HCT116 (cell line): ENCODE results near the gene LSM11. TPM values are rescaled to one million over a fixed set of nuclear protein-coding genes. Genes with fewer than 3 reads are reported as not detected.
A peak's percentile ranks its signal among the peaks of the same experiment; 100 is the strongest.
"Not testable (repeated sequence)": the region's sequence is repeated elsewhere in the genome, so short reads cannot be mapped to it uniquely, and the experiment has no call there.

ENCODE experiments used
- ATAC-seq: fragments of 200-7000 bp; cut with Tn5 transposase; 2 replicates; pipeline ENCODE4 v1.9.1; 2020; ENCODE audit warnings: mild to moderate bottlenecking, moderate library complexity
- Bru-seq: library from RNA; stranded (reverse); fragments of 400-500 nt; gene quantifications from one replicate; lab custom pipeline; 2021; lab: Mats Ljungman, UMichigan
- BruChase-seq, 2 experiments: library from RNA; stranded (reverse); fragments of 400-500 nt; gene quantifications; one replicate each; lab custom pipeline; 2021; lab: Mats Ljungman, UMichigan
- BruUV-seq: library from RNA; stranded (reverse); fragments of 400-500 nt; replicated peaks from 2 replicates; lab custom pipeline; 2021; lab: Mats Ljungman, UMichigan
- CTCF ChIA-PET: fragments of 300-600 bp; sonication (Branson Sonifier 250); formaldehyde crosslinking; loops from one replicate; lab custom pipeline; 2021; ENCODE audit warnings: antibody characterized with exemption; lab: Charles Lee
- POLR2A ChIA-PET: fragments of 300-600, 350-600 bp; sonication (Branson Sonifier 250); formaldehyde crosslinking; loops from one replicate; lab custom pipeline; 2021; ENCODE audit warnings: antibody characterized with exemption; lab: Charles Lee
- RAD21 ChIA-PET, 2 experiments: fragments of 300-600 bp; sonication (Branson Sonifier 250); formaldehyde crosslinking; loops; one replicate each; lab custom pipeline; 2023; ENCODE audit warnings: low total read pairs in 2 of 2; ENCODE audit not compliant: uncharacterized antibody in 2 of 2, unreplicated experiment in 2 of 2, low non-redundant PET in 1 of 2; lab: Charles Lee
- DNase-seq: peaks from one replicate; pipeline ENCODE4 v3.0.0-alpha.2; 2010; ENCODE audit warnings: low read depth, low spot score
- H2AFZ ChIP-seq: fragments of 200-600 bp; shearing (Covaris generic), sonication (generic); 2 replicates; pipeline ENCODE4 v1.6.1; 2017; ENCODE audit warnings: low read depth, mixed run types, mixed read lengths, antibody characterized with exemption, low read length; ENCODE audit not compliant: poor library complexity, severe bottlenecking
- H3K27ac ChIP-seq: 2 replicates; pipeline ENCODE4 v1.5.1; 2012; ENCODE audit warnings: low read depth, low read length
- H3K27me3 ChIP-seq: fragments of 200-600 bp; sonication (generic); 2 replicates; pipeline ENCODE4 v1.6.1; 2016; ENCODE audit warnings: mixed run types, low read length, mixed read lengths; ENCODE audit not compliant: insufficient read depth
- H3K36me3 ChIP-seq, 2 experiments: fragments of 200-500 bp in 1 of 2; fragments of 200-600 bp in 1 of 2; sonication (Bioruptor generic) in 1 of 2; sonication (generic) in 1 of 2; 2 replicates each; pipeline versions ENCODE4 v1.5.1 to v1.6.1; 2014 to 2016; ENCODE audit warnings: low read length in 2 of 2, inconsistent platforms in 1 of 2, mixed read lengths in 1 of 2, mixed run types in 1 of 2; ENCODE audit not compliant: insufficient read depth in 2 of 2, control insufficient read depth in 1 of 2
- H3K4me1 ChIP-seq, 2 experiments: fragments of 200-600 bp in 1 of 2; sonication (generic) in 1 of 2; 2 replicates each; pipeline versions ENCODE4 v1.5.1 to v1.6.1; 2012 to 2017; ENCODE audit warnings: low read length in 2 of 2, inconsistent platforms in 1 of 2, mild to moderate bottlenecking in 1 of 2, mixed read lengths in 1 of 2, mixed run types in 1 of 2, moderate library complexity in 1 of 2; ENCODE audit not compliant: insufficient read depth in 2 of 2, control insufficient read depth in 1 of 2
- H3K4me2 ChIP-seq: fragments of 200-600 bp; sonication (generic); 2 replicates; pipeline ENCODE4 v1.6.1; 2017; ENCODE audit warnings: mixed run types, low read length, mixed read lengths
- H3K4me3 ChIP-seq, 2 experiments: fragments of 200-600 bp in 1 of 2; sonication (generic) in 1 of 2; replicated peaks in 1 of 2; 2 replicates each; pipeline ENCODE4 v1.5.1; 2011 to 2016; ENCODE audit warnings: low read length in 2 of 2, control low read depth in 1 of 2, low read depth in 1 of 2, mild to moderate bottlenecking in 1 of 2, mixed read lengths in 1 of 2, mixed run types in 1 of 2
- H3K79me2 ChIP-seq: fragments of 200-600 bp; sonication (generic); 2 replicates; pipeline ENCODE4 v1.6.1; 2017; ENCODE audit warnings: mild to moderate bottlenecking, mixed run types, low read length, moderate library complexity, mixed read lengths; ENCODE audit not compliant: insufficient read depth
- H3K9ac ChIP-seq: fragments of 200-600 bp; sonication (generic); 2 replicates; pipeline ENCODE4 v1.6.1; 2016; ENCODE audit warnings: low read length, mixed read lengths
- H3K9me2 ChIP-seq: fragments of 200-600 bp; sonication (generic), shearing (Covaris generic); 2 replicates; pipeline ENCODE4 v1.6.1; 2017; ENCODE audit warnings: mixed run types, mild to moderate bottlenecking, moderate library complexity; ENCODE audit not compliant: insufficient read depth
- H3K9me3 ChIP-seq, 2 experiments: fragments of 200-500 bp in 1 of 2; fragments of 200-600 bp in 1 of 2; sonication (Bioruptor generic) in 1 of 2; sonication (generic) in 1 of 2; 2 replicates each; pipeline ENCODE4 v1.6.1; 2014 to 2017; ENCODE audit warnings: low read length in 2 of 2, mixed read lengths in 2 of 2, inconsistent platforms in 1 of 2, low read depth in 1 of 2, mild to moderate bottlenecking in 1 of 2, mixed run types in 1 of 2, moderate library complexity in 1 of 2; ENCODE audit not compliant: control insufficient read depth in 1 of 2, insufficient read depth in 1 of 2
- H4K20me1 ChIP-seq: fragments of 200-600 bp; sonication (generic), shearing (Covaris generic); 2 replicates; pipeline ENCODE4 v1.6.1; 2017; ENCODE audit warnings: mixed run types, mild to moderate bottlenecking, moderate library complexity; ENCODE audit not compliant: insufficient read depth
- CBX3 ChIP-seq: IDR thresholded peaks from 2 replicates; pipeline ENCODE4 v1.6.1; 2012; ENCODE audit warnings: low read depth
- CEBPB ChIP-seq: IDR thresholded peaks from 2 replicates; pipeline ENCODE4 v1.6.1; 2012; ENCODE audit warnings: low read depth
- CTCF ChIP-seq, 3 experiments: fragments of 200-600 bp in 1 of 3; sonication (generic) in 1 of 3; IDR thresholded peaks in 2 of 3; conservative IDR thresholded peaks in 1 of 3; 2 replicates each; pipeline ENCODE4 v1.5.1; 2012 to 2017; ENCODE audit warnings: low read depth in 2 of 3, low read length in 2 of 3, antibody characterized with exemption in 1 of 3, borderline replicate concordance in 1 of 3, control low read depth in 1 of 3, mild to moderate bottlenecking in 1 of 3, mixed read lengths in 1 of 3, mixed run types in 1 of 3, moderate library complexity in 1 of 3; ENCODE audit not compliant: insufficient read depth in 1 of 3
- EGR1 ChIP-seq: IDR thresholded peaks from 2 replicates; pipeline ENCODE4 v1.6.1; 2012; ENCODE audit warnings: low read depth
- EZH2phosphoT487 ChIP-seq: fragments of 200-600 bp; IDR thresholded peaks from 2 replicates; pipeline ENCODE4 v1.6.1; 2018; ENCODE audit warnings: antibody characterized with exemption, borderline replicate concordance
- FOSL1 ChIP-seq: IDR thresholded peaks from 2 replicates; pipeline ENCODE4 v1.6.1; 2012; ENCODE audit warnings: low read depth
- POLR2A ChIP-seq: IDR thresholded peaks from 2 replicates; pipeline ENCODE4 v1.7.0; 2011; ENCODE audit warnings: borderline replicate concordance; ENCODE audit not compliant: insufficient read depth, insufficient read length; ENCODE audit errors: extremely low read depth
- POLR2AphosphoS5 ChIP-seq: IDR thresholded peaks from 2 replicates; pipeline ENCODE4 v1.6.1; 2011; ENCODE audit warnings: mild to moderate bottlenecking, low read depth, low read length, moderate library complexity
- RAD21 ChIP-seq: IDR thresholded peaks from 2 replicates; pipeline ENCODE4 v1.6.1; 2012; ENCODE audit warnings: low read depth, mild to moderate bottlenecking
- SIN3A ChIP-seq: IDR thresholded peaks from 2 replicates; pipeline ENCODE4 v1.6.1; 2012; ENCODE audit warnings: low read depth
- SRF ChIP-seq: IDR thresholded peaks from 2 replicates; pipeline ENCODE4 v1.6.1; 2012; ENCODE audit warnings: low read depth
- TCF7L2 ChIP-seq: IDR thresholded peaks from 2 replicates; pipeline ENCODE4 v1.7.0; 2011; ENCODE audit warnings: borderline replicate concordance, inconsistent platforms; ENCODE audit not compliant: insufficient read depth, insufficient read length; ENCODE audit errors: extremely low read depth
- YY1 ChIP-seq: IDR thresholded peaks from 2 replicates; pipeline ENCODE4 v1.6.1; 2011; ENCODE audit warnings: low read length, low read depth, moderate library complexity, mild to moderate bottlenecking; ENCODE audit not compliant: insufficient replicate concordance; ENCODE audit errors: extremely low read depth
- ZFX ChIP-seq: fragments of 450-650 bp; IDR thresholded peaks from 2 replicates; pipeline ENCODE4 v1.6.1; 2017
- ZNF274 ChIP-seq: fragments of 200-500 bp; sonication (Bioruptor generic); IDR thresholded peaks from 2 replicates; pipeline ENCODE4 v1.6.1; 2014; ENCODE audit warnings: mild to moderate bottlenecking, low read depth, low read length, inconsistent platforms
- intact Hi-C: fragments of 100-400 bp; cut with micrococcal nuclease; formaldehyde crosslinking; loops from 2 replicates; pipeline ENCODE4 v1.10.0; 2022
- long read RNA-seq: library from polyadenylated mRNA; unstranded; transcript quantifications from one replicate; pipeline ENCODE4 v2.0.0, GENCODE V29; 2021; ENCODE audit not compliant: unreplicated experiment
- polyA plus RNA-seq: library from polyadenylated mRNA; unstranded; fragments of >200 nt; gene quantifications from 2 replicates; pipeline ENCODE4 v1.2.1, GENCODE V29; 2012; ENCODE audit warnings: missing spikeins
- total RNA-seq: library from RNA; stranded (reverse); gene quantifications from one replicate; pipeline ENCODE4 v1.2.1, GENCODE V29; 2021; ENCODE audit not compliant: unreplicated experiment
- TF ChIP-seq, protein P1 (sequence below): IDR thresholded peaks from 2 replicates; pipeline ENCODE4 v1.6.1; 2012

The LSM11 gene
- total RNA-seq = 6.2 TPM
- polyA plus RNA-seq = 2.3 and 3.2 TPM in 2 replicates
- percentile 53 among the genes with signal in this experiment for Bru-seq, nascent RNA
- percentile 68 among the genes with signal in this experiment for BruChase-seq, experiment 1, labeled RNA remaining after a 6-hour chase
- percentile 79 among the genes with signal in this experiment for BruChase-seq, experiment 2, labeled RNA remaining after a 2-hour chase
- long read RNA-seq, full-length matches to known transcripts = 6 of 9 reads
- long read RNA-seq, partial matches to known transcripts = 0 of 9 reads
- long read RNA-seq, other reads (novel, unspliced or antisense) = 3 of 9 reads

- Histone ChIP-seq H2AFZ (peak within 1 kb of the TSS; percentile 98), H3K9ac (peak within 1 kb of the TSS; percentile 73), H3K4me1 (peaks cover 8 to 24% of the 10 kb centered on the region in 2 experiments; a peak in 2 of 4 replicates), H3K79me2 (no peaks in the 10 kb centered on the region), H3K27me3 (no peaks in the 10 kb centered on the region), H3K4me3 (peak within 1 kb of the TSS; percentile 72 to 82), H3K9me3 (no peaks in the 10 kb centered on the region), H3K36me3 (peaks cover 4 to 7% of the 10 kb centered on the region in 2 experiments; a peak in 3 of 4 replicates), H3K9me2 (no peaks in the 10 kb centered on the region), H4K20me1 (no peaks in the 10 kb centered on the region), H3K4me2 (peak within 1 kb of the TSS; percentile 88), H3K27ac (peak within 1 kb of the TSS; percentile 53; the same call in 1 of the 2 replicates)
- intact Hi-C loops = loop anchor here (1.0 to 10.0 kb wide), 6 partner anchors 166 to 599 kb away; partner anchors contain the start of genes ADAM19 and MED7
- TF ChIP-seq SRF = no peak; the same call in 1 of the 2 replicates
- TF ChIP-seq ZFX = peak; percentile 32; the same call in 1 of the 2 replicates
- peak; percentile 95 to 100 (median 99) for TF ChIP-seq CTCF (IDR thresholded peaks at IDR 0.05 in 2 of 3, conservative IDR thresholded peaks at IDR 0.05 in 1 of 3; ENCODE audit: borderline replicate concordance in 1 of 3, insufficient read depth in 1 of 3, low read depth in 2 of 3, low read length in 2 of 3)
- peak; percentile 92 for TF ChIP-seq YY1
- peak; percentile 50 for TF ChIP-seq TCF7L2
- no peak for TF ChIP-seq POLR2A
- TF ChIP-seq ZNF274 = no peak
- TF ChIP-seq, protein P1, sequence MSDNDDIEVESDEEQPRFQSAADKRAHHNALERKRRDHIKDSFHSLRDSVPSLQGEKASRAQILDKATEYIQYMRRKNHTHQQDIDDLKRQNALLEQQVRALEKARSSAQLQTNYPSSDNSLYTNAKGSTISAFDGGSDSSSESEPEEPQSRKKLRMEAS = peak; percentile 84
- TF ChIP-seq CBX3 = 0 out of 2 replicates have a peak, but pooled peaks have one; percentile 79
- TF ChIP-seq POLR2AphosphoS5 = peak; percentile 65
- peak; percentile 97 for TF ChIP-seq RAD21
- peak; percentile 56; the same call in 1 of the 2 replicates for TF ChIP-seq EGR1
- no peak for TF ChIP-seq CEBPB
- no peak for TF ChIP-seq FOSL1
- TF ChIP-seq SIN3A = peak; percentile 51; the same call in 1 of the 2 replicates
- TF ChIP-seq EZH2phosphoT487 = no peak
- POLR2A ChIA-PET = no interaction called here
- peak; percentile 66 for DNase-seq
- CTCF ChIA-PET = interaction anchor here (0.6 to 1.5 kb wide), 14 partner anchors 10 to 480 kb away, joined by 3 to 17 read pairs (median 4); partner anchors contain the start of gene THG1L
- RAD21 ChIA-PET = interaction anchor here (0.7 to 1.2 kb wide), 3 partner anchors 414 to 420 kb away, joined by 3 to 4 read pairs (median 3); no protein-coding TSS in a partner anchor
- no TSS peak for BruUV-seq
- peak; percentile 93 for ATAC-seq
These were observed at the start of gene LSM11 for GRCh38 chr5:157743163-157744050. Gene LSM11, plus strand, starts transcription at chr5:157743712. Its CDS starts 39 bp downstream, at chr5:157743751.

DNA sequence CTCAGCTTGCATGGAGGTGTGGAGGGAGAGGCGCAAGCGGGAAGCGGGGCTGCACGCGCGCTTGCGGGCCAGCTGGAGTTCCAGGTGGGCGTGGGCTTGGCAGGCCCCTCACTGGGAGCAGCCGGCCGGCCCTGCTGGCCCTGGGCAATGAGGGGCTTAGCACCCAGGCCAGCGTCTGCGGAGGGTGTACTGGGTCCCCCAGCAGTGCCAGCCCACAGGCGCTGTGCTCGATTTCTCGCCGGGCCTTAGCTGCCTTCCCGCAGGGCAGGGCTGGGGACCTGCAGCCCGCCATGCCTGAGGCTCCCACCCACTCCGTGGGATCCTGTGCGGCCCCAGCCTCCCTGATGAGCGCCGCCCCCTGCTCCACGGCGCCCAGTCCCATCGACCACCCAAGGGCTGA, 49.7 kb upstream of the LSM11 start:
- H3K4me3 ChIP-seq, CTCF ChIA-PET, H3K9me2 ChIP-seq, H3K36me3 ChIP-seq, H2AFZ ChIP-seq, H4K20me1 ChIP-seq, H3K79me2 ChIP-seq, DNase-seq, H3K27me3 ChIP-seq, BruUV-seq, RAD21 ChIA-PET, H3K9me3 ChIP-seq, H3K4me1 ChIP-seq, POLR2A ChIA-PET, H3K9ac ChIP-seq, ATAC-seq, H3K4me2 ChIP-seq, intact Hi-C loops, H3K27ac ChIP-seq: not testable (repeated sequence)
